Measurements from ENCODE around the gene FPR2. TPM values are rescaled to one million over a fixed set of nuclear protein-coding genes. Genes with fewer than 3 reads are reported as not detected.

Gene FPR2
- total RNA-seq, 1 donor from 2014 or later = not detected

GRCh38 chr19:51783372-51783771, 22.4 kb downstream of the FPR2 start:
- Mint-ChIP-seq H3K27me3 (peaks cover 3% of the 10 kb centered on the region), H3K4me3 (no peak overlapping the region), H3K4me1 (no peaks in the 10 kb centered on the region), H3K9me3 (peaks cover 7% of the 10 kb centered on the region), H3K36me3 (ENCODE audit: low read depth) (no peaks in the 10 kb centered on the region), H3K27ac (no peak overlapping the region)
- intact Hi-C loops (cut with micrococcal nuclease) = no loop called here
- no peak for DNase-seq

- Mint-ChIP-seq H3K9me3 (peaks cover 8% of the 10 kb centered on the region), H3K27ac (no peak overlapping the region), H3K4me3 (no peak overlapping the region), H3K27me3 (peaks cover 3% of the 10 kb centered on the region), H3K4me1 (no peaks in the 10 kb centered on the region), H3K36me3 (ENCODE audit: low read depth) (no peaks in the 10 kb centered on the region)
- intact Hi-C loops (cut with micrococcal nuclease) = no loop called here
- no peak for DNase-seq
These were observed 23.3 kb downstream of the FPR2 start for GRCh38 chr19:51784109-51784785.

GRCh38 chr19:51784922-51785690, 24.1 kb downstream of the FPR2 start:
- H3K27ac Mint-ChIP-seq = no peak overlapping the region
- H3K9me3 Mint-ChIP-seq = peaks cover 11% of the 10 kb centered on the region
- H3K4me3 Mint-ChIP-seq = no peak overlapping the region
- H3K27me3 Mint-ChIP-seq = no peaks in the 10 kb centered on the region
- DNase-seq = peak; percentile 68
- no peaks in the 10 kb centered on the region for H3K36me3 Mint-ChIP-seq (ENCODE audit: low read depth)
- no peaks in the 10 kb centered on the region for H3K4me1 Mint-ChIP-seq
- intact Hi-C loops (cut with micrococcal nuclease) = no loop called here

- Mint-ChIP-seq H3K4me3 (no peak overlapping the region), H3K9me3 (peaks cover 16% of the 10 kb centered on the region), H3K27me3 (no peaks in the 10 kb centered on the region), H3K36me3 (ENCODE audit: low read depth) (no peaks in the 10 kb centered on the region), H3K4me1 (no peaks in the 10 kb centered on the region), H3K27ac (no peak overlapping the region)
- DNase-seq = no peak
- intact Hi-C loops (cut with micrococcal nuclease) = no loop called here
These were observed 25.9 kb downstream of the FPR2 start for GRCh38 chr19:51786646-51787494.

- no peak for DNase-seq
- H3K4me1 Mint-ChIP-seq = no peaks in the 10 kb centered on the region
- H3K27me3 Mint-ChIP-seq = no peaks in the 10 kb centered on the region
- H3K9me3 Mint-ChIP-seq = peaks cover 19% of the 10 kb centered on the region
- intact Hi-C loops (cut with micrococcal nuclease) = no loop called here
- no peak overlapping the region for H3K27ac Mint-ChIP-seq
- no peaks in the 10 kb centered on the region for H3K36me3 Mint-ChIP-seq (ENCODE audit: low read depth)
- H3K4me3 Mint-ChIP-seq = no peak overlapping the region
These were observed 27.0 kb downstream of the FPR2 start for GRCh38 chr19:51788029-51788428.

GRCh38 chr19:51789061-51789795, 28.2 kb downstream of the FPR2 start:
- intact Hi-C loops (cut with micrococcal nuclease) = no loop called here
- H3K27ac Mint-ChIP-seq = no peak overlapping the region
- no peak overlapping the region for H3K4me3 Mint-ChIP-seq
- H3K36me3 Mint-ChIP-seq (ENCODE audit: low read depth) = no peaks in the 10 kb centered on the region
- no peaks in the 10 kb centered on the region for H3K4me1 Mint-ChIP-seq
- no peak for DNase-seq
- H3K9me3 Mint-ChIP-seq = peaks cover 23% of the 10 kb centered on the region
- no peaks in the 10 kb centered on the region for H3K27me3 Mint-ChIP-seq

- intact Hi-C loops (cut with micrococcal nuclease) = no loop called here
- Mint-ChIP-seq H3K4me3 (no peak overlapping the region), H3K36me3 (ENCODE audit: low read depth) (no peaks in the 10 kb centered on the region), H3K4me1 (no peaks in the 10 kb centered on the region), H3K27ac (no peak overlapping the region), H3K9me3 (peaks cover 38% of the 10 kb centered on the region), H3K27me3 (no peaks in the 10 kb centered on the region)
- DNase-seq = no peak
These were observed 32.0 kb downstream of the FPR2 start for GRCh38 chr19:51792932-51793331.

- intact Hi-C loops (cut with micrococcal nuclease) = no loop called here
- DNase-seq = no peak
- Mint-ChIP-seq H3K36me3 (ENCODE audit: low read depth) (no peaks in the 10 kb centered on the region), H3K27me3 (no peaks in the 10 kb centered on the region), H3K9me3 (peaks cover 41% of the 10 kb centered on the region), H3K27ac (no peak overlapping the region), H3K4me3 (no peak overlapping the region), H3K4me1 (no peaks in the 10 kb centered on the region)
These were observed 33.0 kb downstream of the FPR2 start for GRCh38 chr19:51793994-51794393.

GRCh38 chr19:51794885-51795490, 34.0 kb downstream of the FPR2 start, which contains the start of gene FPR3:
Gene FPR3, plus strand, starts transcription at chr19:51795157. Its CDS starts 28,592 bp downstream, at chr19:51823749.
- intact Hi-C loops (cut with micrococcal nuclease) = no loop called here
- peaks cover 45% of the 10 kb centered on the region for H3K9me3 Mint-ChIP-seq

GRCh38 chr19:51796195-51796679, 35.3 kb downstream of the FPR2 start:
- Mint-ChIP-seq H3K36me3 (ENCODE audit: low read depth) (no peaks in the 10 kb centered on the region), H3K9me3 (peaks cover 52% of the 10 kb centered on the region), H3K4me3 (no peak overlapping the region), H3K27ac (no peak overlapping the region), H3K4me1 (no peaks in the 10 kb centered on the region), H3K27me3 (no peaks in the 10 kb centered on the region)
- DNase-seq = no peak
- intact Hi-C loops (cut with micrococcal nuclease) = no loop called here

More at GRCh38 chr19:51794885-51795490, 34.0 kb downstream of the FPR2 start, which contains the start of gene FPR3:
- no peaks in the 10 kb centered on the region for H3K27me3 Mint-ChIP-seq
- DNase-seq = no peak
- no peaks in the 10 kb centered on the region for H3K36me3 Mint-ChIP-seq (ENCODE audit: low read depth)
- H3K4me3 Mint-ChIP-seq = no peak within 1 kb of the TSS
- no peaks in the 10 kb centered on the region for H3K4me1 Mint-ChIP-seq
- H3K27ac Mint-ChIP-seq = no peak within 1 kb of the TSS

- no peak overlapping the region for H3K4me3 Mint-ChIP-seq
- H3K27me3 Mint-ChIP-seq = no peaks in the 10 kb centered on the region
- intact Hi-C loops (cut with micrococcal nuclease) = no loop called here
- no peaks in the 10 kb centered on the region for H3K4me1 Mint-ChIP-seq
- no peak for DNase-seq
- peaks cover 44% of the 10 kb centered on the region for H3K9me3 Mint-ChIP-seq
- no peak overlapping the region for H3K27ac Mint-ChIP-seq
- H3K36me3 Mint-ChIP-seq (ENCODE audit: low read depth) = no peaks in the 10 kb centered on the region
These were observed 36.5 kb downstream of the FPR2 start for GRCh38 chr19:51797480-51797879.

- intact Hi-C loops (cut with micrococcal nuclease) = no loop called here
- Mint-ChIP-seq H3K9me3 (peaks cover 44% of the 10 kb centered on the region), H3K4me3 (no peak overlapping the region), H3K27me3 (no peaks in the 10 kb centered on the region), H3K36me3 (ENCODE audit: low read depth) (no peaks in the 10 kb centered on the region), H3K27ac (no peak overlapping the region), H3K4me1 (no peaks in the 10 kb centered on the region)
- no peak for DNase-seq
These were observed 37.1 kb downstream of the FPR2 start for GRCh38 chr19:51798062-51798461.
